Osteocyte (in vitro differentiated cells): ENCODE results near the gene SRPRA. TPM values are rescaled to one million over a fixed set of nuclear protein-coding genes. Genes with fewer than 3 reads are reported as not detected.

Experiments
- DNase-seq: peaks from one replicate; pipeline ENCODE4 v3.0.0; 2021; ENCODE audit warnings: mixed read lengths; ENCODE audit not compliant: unreplicated experiment; ENCODE audit errors: extremely low spot score
- H3K27ac Mint-ChIP-seq: one replicate; pipeline ENCODE4 v1.8.0; 2021; ENCODE audit warnings: mild to moderate bottlenecking, mixed read lengths; ENCODE audit not compliant: unreplicated experiment
- H3K27me3 Mint-ChIP-seq: one replicate; pipeline ENCODE4 v1.8.0; 2021; ENCODE audit warnings: mixed read lengths; ENCODE audit not compliant: unreplicated experiment
- H3K36me3 Mint-ChIP-seq: one replicate; pipeline ENCODE4 v1.8.0; 2021; ENCODE audit warnings: mixed read lengths; ENCODE audit not compliant: unreplicated experiment
- H3K4me1 Mint-ChIP-seq: one replicate; pipeline ENCODE4 v1.8.0; 2021; ENCODE audit warnings: mixed read lengths; ENCODE audit not compliant: unreplicated experiment
- H3K4me3 Mint-ChIP-seq: one replicate; pipeline ENCODE4 v1.8.0; 2021; ENCODE audit warnings: mild to moderate bottlenecking, moderate library complexity, mixed read lengths; ENCODE audit not compliant: unreplicated experiment
- H3K9me3 Mint-ChIP-seq: one replicate; pipeline ENCODE4 v1.8.0; 2021; ENCODE audit warnings: mixed read lengths; ENCODE audit not compliant: unreplicated experiment
- total RNA-seq: library from RNA; stranded (reverse); gene quantifications from 2 replicates; pipeline ENCODE4 v1.2.1, GENCODE V29; 2021
- TF ChIP-seq, protein P1 (sequence below): fragments of 200-600 bp; sonication (generic); IDR thresholded peaks from 2 replicates; pipeline ENCODE4 v1.5.0; 2021; ENCODE audit warnings: antibody characterized with exemption, mild to moderate bottlenecking, moderate library complexity

Gene SRPRA
- total RNA-seq, 1 donor from 2014 or later = 106 TPM

DNA sequence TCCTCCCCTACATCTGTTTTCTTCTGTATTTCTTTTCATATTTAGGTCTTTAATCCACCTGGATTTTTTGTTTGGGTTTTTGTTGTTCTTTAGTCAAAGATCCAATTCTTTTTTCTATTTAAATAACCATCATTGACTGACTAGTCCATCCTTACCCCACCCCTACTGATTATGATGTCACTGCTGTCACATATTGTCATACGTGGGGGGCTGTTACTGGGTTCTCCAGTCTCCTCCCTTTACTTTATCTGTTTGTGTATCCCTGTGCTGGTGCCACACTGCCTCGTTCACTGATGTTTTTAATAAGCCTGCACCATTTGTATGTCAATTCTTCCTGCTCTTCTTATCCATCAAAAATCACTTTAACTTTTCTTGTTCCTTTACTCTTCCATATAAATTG is 28.3 kb upstream of the SRPRA start:
- peaks cover 21% of the 10 kb centered on the region for H3K36me3 Mint-ChIP-seq
- H3K27me3 Mint-ChIP-seq = no peaks in the 10 kb centered on the region
- TF ChIP-seq, protein P1, sequence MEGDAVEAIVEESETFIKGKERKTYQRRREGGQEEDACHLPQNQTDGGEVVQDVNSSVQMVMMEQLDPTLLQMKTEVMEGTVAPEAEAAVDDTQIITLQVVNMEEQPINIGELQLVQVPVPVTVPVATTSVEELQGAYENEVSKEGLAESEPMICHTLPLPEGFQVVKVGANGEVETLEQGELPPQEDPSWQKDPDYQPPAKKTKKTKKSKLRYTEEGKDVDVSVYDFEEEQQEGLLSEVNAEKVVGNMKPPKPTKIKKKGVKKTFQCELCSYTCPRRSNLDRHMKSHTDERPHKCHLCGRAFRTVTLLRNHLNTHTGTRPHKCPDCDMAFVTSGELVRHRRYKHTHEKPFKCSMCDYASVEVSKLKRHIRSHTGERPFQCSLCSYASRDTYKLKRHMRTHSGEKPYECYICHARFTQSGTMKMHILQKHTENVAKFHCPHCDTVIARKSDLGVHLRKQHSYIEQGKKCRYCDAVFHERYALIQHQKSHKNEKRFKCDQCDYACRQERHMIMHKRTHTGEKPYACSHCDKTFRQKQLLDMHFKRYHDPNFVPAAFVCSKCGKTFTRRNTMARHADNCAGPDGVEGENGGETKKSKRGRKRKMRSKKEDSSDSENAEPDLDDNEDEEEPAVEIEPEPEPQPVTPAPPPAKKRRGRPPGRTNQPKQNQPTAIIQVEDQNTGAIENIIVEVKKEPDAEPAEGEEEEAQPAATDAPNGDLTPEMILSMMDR = no peak
- no peak for DNase-seq
- no peaks in the 10 kb centered on the region for H3K9me3 Mint-ChIP-seq
- no peaks in the 10 kb centered on the region for H3K4me1 Mint-ChIP-seq
- H3K27ac Mint-ChIP-seq = no peak overlapping the region
- H3K4me3 Mint-ChIP-seq = no peak overlapping the region

DNA sequence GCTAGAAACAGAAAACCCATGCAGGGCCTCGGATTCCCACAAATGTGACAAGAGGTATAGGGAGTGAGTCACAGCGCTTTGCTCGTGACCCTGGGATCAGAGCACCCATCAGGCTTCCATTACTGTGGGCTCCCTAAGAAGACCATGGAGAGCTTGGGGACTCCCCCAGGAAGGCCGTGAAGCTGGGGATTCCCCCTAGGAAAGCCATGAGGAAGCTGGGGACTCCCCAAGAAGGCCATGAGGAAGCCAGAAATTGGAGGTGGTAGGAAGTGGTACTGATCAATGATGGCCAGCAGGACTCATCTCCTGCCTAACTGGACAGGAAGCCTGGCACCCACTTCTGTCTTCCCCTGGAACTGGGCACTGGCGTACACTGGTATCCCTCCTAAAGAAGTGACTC is 25.0 kb upstream of the SRPRA start:
- TF ChIP-seq, protein P1 = no peak
- Mint-ChIP-seq H3K9me3 (no peaks in the 10 kb centered on the region), H3K27ac (no peak overlapping the region), H3K4me3 (no peak overlapping the region), H3K27me3 (no peaks in the 10 kb centered on the region), H3K36me3 (peaks cover 23% of the 10 kb centered on the region), H3K4me1 (no peaks in the 10 kb centered on the region)
- DNase-seq = no peak

DNA sequence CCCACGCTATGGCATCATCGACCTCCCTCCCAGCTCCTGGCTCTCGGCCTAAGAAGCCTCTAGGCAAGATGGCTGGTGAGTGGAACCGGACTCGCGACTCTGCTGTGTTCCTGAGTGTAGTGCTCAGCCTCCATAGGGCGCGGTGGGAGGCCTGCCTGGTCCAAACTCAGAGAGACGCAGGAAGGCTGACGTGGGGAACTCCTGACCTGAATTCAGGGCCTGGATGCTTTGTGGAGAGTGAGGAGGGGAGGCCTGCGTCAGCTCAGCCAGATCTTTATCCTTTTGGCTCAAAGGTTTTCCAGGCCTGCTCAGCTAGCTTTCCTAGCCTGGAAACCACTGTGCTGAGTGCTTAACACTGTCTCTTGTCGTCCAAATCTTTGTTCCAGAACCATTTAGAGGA is 22.2 kb upstream of the SRPRA start:
- no peaks in the 10 kb centered on the region for H3K9me3 Mint-ChIP-seq
- peaks cover 20% of the 10 kb centered on the region for H3K36me3 Mint-ChIP-seq
- no peak overlapping the region for H3K4me3 Mint-ChIP-seq
- no peak for DNase-seq
- no peaks in the 10 kb centered on the region for H3K27me3 Mint-ChIP-seq
- TF ChIP-seq, protein P1 = no peak
- no peaks in the 10 kb centered on the region for H3K4me1 Mint-ChIP-seq
- no peak overlapping the region for H3K27ac Mint-ChIP-seq

DNA sequence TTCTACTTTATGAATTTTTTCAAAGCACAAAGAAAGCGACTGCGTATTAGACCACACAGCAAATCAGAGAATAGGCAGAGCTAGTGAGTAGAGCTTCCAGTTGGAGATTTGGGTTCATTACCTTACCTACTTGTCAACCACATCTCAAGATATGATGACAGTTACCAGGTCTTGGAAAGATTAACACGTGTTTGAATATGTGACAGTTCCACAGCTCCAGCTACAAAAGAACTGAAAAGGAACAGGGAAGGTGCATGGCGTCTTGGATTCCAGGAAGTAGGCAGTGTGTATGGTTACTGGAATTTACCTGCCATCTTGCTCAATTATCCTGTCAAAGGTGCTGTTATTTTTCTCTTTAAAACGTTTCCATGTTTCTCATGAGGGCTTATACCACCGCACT is 19.5 kb upstream of the SRPRA start:
- no peak overlapping the region for H3K27ac Mint-ChIP-seq
- H3K4me1 Mint-ChIP-seq = peaks cover 16% of the 10 kb centered on the region
- TF ChIP-seq, protein P1 = no peak
- no peak for DNase-seq
- peaks cover 11% of the 10 kb centered on the region for H3K36me3 Mint-ChIP-seq
- no peaks in the 10 kb centered on the region for H3K9me3 Mint-ChIP-seq
- no peaks in the 10 kb centered on the region for H3K27me3 Mint-ChIP-seq
- H3K4me3 Mint-ChIP-seq = no peak overlapping the region

DNA sequence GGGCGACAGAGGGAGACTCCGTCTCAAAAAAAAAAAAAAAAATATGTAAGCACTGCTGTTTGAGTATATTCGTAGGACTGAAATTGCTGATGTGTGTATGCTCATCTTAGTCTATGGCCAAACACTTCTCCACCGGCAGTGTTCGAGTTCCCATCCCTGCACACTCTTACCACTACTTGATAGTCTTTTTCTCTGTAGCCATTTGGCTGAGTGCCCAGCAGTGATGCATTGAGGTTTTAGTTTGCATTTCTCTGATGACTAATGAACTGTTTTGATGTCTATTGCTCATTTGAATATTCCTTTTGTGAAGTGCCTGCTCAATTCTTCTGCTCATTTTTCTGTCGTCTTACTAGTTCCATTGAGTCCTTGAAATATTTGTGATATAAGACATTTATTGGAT is 16.1 kb upstream of the SRPRA start:
- Mint-ChIP-seq H3K4me3 (no peak overlapping the region), H3K9me3 (no peaks in the 10 kb centered on the region), H3K4me1 (peaks cover 30% of the 10 kb centered on the region), H3K27ac (no peak overlapping the region), H3K27me3 (no peaks in the 10 kb centered on the region), H3K36me3 (peaks cover 2% of the 10 kb centered on the region)
- TF ChIP-seq, protein P1 = no peak
- DNase-seq = no peak
